Fibroblast of the aortic adventitia (primary cell): ENCODE results near the gene TMEM243. TPM values are rescaled to one million over a fixed set of nuclear protein-coding genes. Genes with fewer than 3 reads are reported as not detected.

Experiments used
- DNase-seq: peaks from one replicate; pipeline ENCODE4 v3.0.0-alpha.2; 2010; ENCODE audit warnings: low read depth
- H3K4me3 ChIP-seq: 2 replicates; pipeline ENCODE4 v1.5.1; 2011; ENCODE audit warnings: low read depth, mild to moderate bottlenecking, control low read depth, low read length, moderate library complexity
- total RNA-seq: library from RNA; depleted of rRNA; stranded (reverse); fragments of >200 nt; gene quantifications from 2 replicates; pipeline ENCODE4 v1.2.3, GENCODE V29; 2012; ENCODE audit warnings: low replicate concordance
- TF ChIP-seq, protein P1 (sequence below): IDR thresholded peaks from 2 replicates; pipeline ENCODE4 v1.5.1; 2011; ENCODE audit warnings: mild to moderate bottlenecking, low read length, control low read depth, inconsistent platforms; ENCODE audit not compliant: insufficient read depth

The TMEM243 gene
- total RNA-seq, 1 donor: 47.8 TPM

DNA sequence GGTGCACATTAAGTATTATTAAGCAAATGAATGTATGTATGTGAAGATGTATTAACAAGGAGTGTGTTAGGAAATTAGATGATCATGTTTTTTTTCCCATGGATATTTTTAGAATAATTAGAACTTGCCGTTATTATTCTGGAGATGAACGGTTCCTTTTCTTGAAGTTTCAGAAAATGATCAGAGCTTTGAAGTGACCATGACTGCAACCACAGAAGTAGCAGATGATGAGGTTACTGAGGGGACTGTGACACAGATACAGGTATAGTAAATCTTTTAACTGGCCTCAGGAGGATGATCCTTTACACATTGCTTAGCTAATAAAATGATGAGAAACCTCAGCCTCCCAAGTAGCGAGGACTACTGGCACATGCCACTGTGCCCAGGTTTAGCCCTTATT lies 48.7 kb downstream of the TMEM243 start:
- DNase-seq: no peak
- TF ChIP-seq, protein P1, sequence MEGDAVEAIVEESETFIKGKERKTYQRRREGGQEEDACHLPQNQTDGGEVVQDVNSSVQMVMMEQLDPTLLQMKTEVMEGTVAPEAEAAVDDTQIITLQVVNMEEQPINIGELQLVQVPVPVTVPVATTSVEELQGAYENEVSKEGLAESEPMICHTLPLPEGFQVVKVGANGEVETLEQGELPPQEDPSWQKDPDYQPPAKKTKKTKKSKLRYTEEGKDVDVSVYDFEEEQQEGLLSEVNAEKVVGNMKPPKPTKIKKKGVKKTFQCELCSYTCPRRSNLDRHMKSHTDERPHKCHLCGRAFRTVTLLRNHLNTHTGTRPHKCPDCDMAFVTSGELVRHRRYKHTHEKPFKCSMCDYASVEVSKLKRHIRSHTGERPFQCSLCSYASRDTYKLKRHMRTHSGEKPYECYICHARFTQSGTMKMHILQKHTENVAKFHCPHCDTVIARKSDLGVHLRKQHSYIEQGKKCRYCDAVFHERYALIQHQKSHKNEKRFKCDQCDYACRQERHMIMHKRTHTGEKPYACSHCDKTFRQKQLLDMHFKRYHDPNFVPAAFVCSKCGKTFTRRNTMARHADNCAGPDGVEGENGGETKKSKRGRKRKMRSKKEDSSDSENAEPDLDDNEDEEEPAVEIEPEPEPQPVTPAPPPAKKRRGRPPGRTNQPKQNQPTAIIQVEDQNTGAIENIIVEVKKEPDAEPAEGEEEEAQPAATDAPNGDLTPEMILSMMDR: no peak
- no peak overlapping the region for H3K4me3 ChIP-seq

DNA sequence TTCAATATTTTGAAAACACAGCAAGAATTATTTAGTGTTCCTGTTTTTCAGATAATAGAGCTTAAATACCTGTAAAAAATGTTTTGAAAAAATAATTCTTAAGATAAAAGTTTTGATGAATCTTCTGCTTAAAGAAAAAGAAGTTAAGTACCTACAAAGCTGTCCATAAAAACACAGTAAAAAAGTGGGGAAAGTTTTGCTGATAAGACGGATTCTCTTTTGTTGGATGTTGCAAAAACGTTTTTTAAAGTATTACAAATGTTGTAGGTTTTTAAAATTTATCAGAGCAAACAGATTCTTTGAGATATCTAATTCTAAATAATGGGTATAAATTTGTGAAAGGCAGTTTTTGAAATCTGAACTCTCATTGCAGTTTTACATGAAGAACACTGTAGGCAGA lies 55.1 kb downstream of the TMEM243 start:
- TF ChIP-seq, protein P1: no peak
- no peak for DNase-seq
- no peak overlapping the region for H3K4me3 ChIP-seq

DNA sequence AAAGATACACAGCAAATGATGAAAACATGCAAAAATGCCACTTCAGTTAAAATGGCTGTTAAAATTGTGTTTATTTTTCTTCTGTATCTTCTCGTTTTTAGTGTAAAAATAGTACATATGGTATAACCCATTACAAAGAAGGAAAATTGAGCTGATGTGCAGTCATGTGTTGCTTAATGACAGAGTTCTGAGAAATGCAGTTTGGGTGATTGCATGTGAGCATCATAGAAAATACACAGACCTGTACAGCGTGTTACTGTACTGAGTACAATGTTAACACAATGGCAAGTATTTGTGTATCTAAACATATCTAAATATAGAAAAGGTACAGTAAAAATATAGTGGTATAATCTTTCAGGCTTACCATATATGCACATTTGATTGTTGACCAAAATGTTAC lies 60.0 kb downstream of the TMEM243 start:
- TF ChIP-seq, protein P1: no peak
- no peak overlapping the region for H3K4me3 ChIP-seq
- no peak for DNase-seq

DNA sequence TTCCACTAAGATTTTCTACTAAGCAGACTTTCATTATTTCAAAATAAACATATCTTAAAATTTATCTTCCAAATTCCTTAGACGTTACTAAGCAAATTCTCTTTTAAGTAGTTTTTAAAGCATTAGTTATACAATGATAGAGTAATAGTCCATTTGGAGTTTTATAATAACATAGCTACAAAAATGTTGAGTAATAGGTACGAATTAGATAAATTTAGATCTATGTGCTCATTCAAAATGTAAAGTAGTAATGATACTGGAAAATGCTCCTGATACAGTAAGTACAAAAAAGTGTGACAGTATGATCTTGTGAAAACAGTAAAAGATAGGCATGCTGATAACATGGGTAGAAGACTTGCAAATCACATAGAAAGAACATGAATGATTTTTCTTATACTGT lies 62.8 kb downstream of the TMEM243 start:
- no peak overlapping the region for H3K4me3 ChIP-seq
- peak; percentile 47 for DNase-seq
- TF ChIP-seq, protein P1: no peak

DNA sequence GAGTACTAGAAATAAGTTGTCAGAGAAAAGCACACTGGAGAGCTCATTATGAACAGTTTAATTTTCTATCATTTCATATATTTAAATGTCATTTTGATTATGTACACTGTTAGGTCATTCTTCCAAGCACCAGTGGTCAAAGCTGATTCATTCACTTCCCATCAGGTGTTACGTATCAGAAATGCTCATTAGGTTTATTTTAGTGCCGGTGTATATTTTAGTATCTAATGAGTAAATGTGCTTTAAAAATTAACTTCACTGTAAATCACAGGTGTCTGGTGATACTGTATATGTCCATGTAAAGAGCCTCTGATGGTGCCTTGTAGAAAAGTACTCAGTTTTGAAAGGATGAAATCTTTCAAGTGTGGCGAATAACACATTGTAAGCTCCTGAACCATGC lies 63.7 kb downstream of the TMEM243 start:
- H3K4me3 ChIP-seq: peak overlapping the region; percentile 9
- TF ChIP-seq, protein P1: no peak
- no peak for DNase-seq

DNA sequence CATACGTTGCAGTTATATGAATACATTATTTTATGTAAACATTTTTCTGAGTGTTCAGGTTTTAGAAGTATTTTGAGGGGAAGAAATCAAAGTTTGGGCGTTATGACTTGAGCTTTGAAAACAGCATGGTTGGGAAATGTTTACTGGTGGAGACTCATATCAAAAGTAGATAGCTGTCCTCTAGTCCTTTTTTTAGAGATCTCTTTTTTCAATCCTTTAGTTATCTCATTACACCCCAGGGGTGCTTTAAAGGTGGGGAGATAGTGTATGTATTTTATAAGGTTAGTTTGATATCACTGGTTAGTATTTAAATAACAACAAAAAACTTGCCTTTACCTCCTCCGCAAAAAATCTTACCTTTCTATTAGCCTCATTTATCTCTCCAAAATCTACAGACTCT lies 65.0 kb downstream of the TMEM243 start:
- TF ChIP-seq, protein P1: no peak
- peak overlapping the region; percentile 83 for H3K4me3 ChIP-seq
- DNase-seq: no peak

DNA sequence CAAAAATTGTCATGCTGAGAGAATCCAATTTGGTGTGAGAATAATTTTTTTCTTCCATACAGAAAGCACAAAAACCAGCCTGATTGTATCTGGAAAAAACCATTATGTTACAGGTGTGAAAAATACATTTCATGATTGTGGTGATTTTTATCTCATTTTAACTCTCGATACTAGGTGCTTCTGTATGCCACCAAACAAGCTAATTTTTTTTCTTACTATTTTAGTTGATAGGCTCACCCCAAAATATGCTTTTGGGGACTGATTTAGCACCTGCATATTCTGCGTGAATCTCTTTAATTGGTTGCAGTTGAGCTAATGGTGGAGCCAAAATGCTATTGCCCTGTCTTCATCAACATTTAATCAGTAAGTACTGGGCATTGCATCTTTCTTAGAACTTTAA lies 65.4 kb downstream of the TMEM243 start:
- TF ChIP-seq, protein P1: no peak
- DNase-seq: no peak

More for the DNA sequence above, 65.4 kb downstream of the TMEM243 start:
- peak overlapping the region; percentile 83 for H3K4me3 ChIP-seq
